Measurements from ENCODE around the gene AGO4.
"Not testable (repeated sequence)": the region's sequence is repeated elsewhere in the genome, so short reads cannot be mapped to it uniquely, and the experiment has no call there.

The AGO4 gene

GRCh38 chr1:35863136-35863535 lies 55.3 kb downstream of the AGO4 start:
- Histone ChIP-seq H3K36me3 (ENCODE audit: control insufficient read depth, insufficient read depth, low read length) (no peaks in the 10 kb centered on the region), H3K9me3 (ENCODE audit: control insufficient read depth, low read length) (no peaks in the 10 kb centered on the region), H3K4me1 (ENCODE audit: control insufficient read depth, insufficient read depth, low read length) (no peaks in the 10 kb centered on the region), H3K27me3 (ENCODE audit: control insufficient read depth, insufficient read depth, low read length, poor library complexity, severe bottlenecking) (no peaks in the 10 kb centered on the region), H3K27ac (ENCODE audit: insufficient read depth, low read depth, low read length, poor library complexity, severe bottlenecking) (no peak overlapping the region), H3K4me3 (ENCODE audit: insufficient read depth, low read depth, low read length) (no peak overlapping the region)
- 60 to 100% methylated on average over 1 of the region's 1 CpG for WGBS, 2 experiments

GRCh38 chr1:35863881-35864625 lies 56.2 kb downstream of the AGO4 start:
- Histone ChIP-seq H3K27me3 (ENCODE audit: control insufficient read depth, insufficient read depth, low read length, poor library complexity, severe bottlenecking) (no peaks in the 10 kb centered on the region), H3K9me3 (ENCODE audit: control insufficient read depth, low read length) (no peaks in the 10 kb centered on the region), H3K27ac (ENCODE audit: insufficient read depth, low read depth, low read length, poor library complexity, severe bottlenecking) (no peak overlapping the region), H3K4me1 (ENCODE audit: control insufficient read depth, insufficient read depth, low read length) (no peaks in the 10 kb centered on the region), H3K36me3 (ENCODE audit: control insufficient read depth, insufficient read depth, low read length) (no peaks in the 10 kb centered on the region), H3K4me3 (ENCODE audit: insufficient read depth, low read depth, low read length) (no peak overlapping the region)
- 76 to 79% methylated on average over 3 of the region's 3 CpGs for WGBS, 2 experiments

GRCh38 chr1:35864813-35865212 lies 57.0 kb downstream of the AGO4 start:
- H3K27ac ChIP-seq (ENCODE audit: insufficient read depth, low read depth, low read length, poor library complexity, severe bottlenecking), result no peak overlapping the region
- no peak overlapping the region for H3K4me3 ChIP-seq (ENCODE audit: insufficient read depth, low read depth, low read length)
- H3K9me3 ChIP-seq (ENCODE audit: control insufficient read depth, low read length), result no peaks in the 10 kb centered on the region
- WGBS, 2 experiments, result 89 to 92% methylated on average over 5 of the region's 5 CpGs
- no peaks in the 10 kb centered on the region for H3K36me3 ChIP-seq (ENCODE audit: control insufficient read depth, insufficient read depth, low read length)
- H3K27me3 ChIP-seq (ENCODE audit: control insufficient read depth, insufficient read depth, low read length, poor library complexity, severe bottlenecking), result no peaks in the 10 kb centered on the region
- no peaks in the 10 kb centered on the region for H3K4me1 ChIP-seq (ENCODE audit: control insufficient read depth, insufficient read depth, low read length)

GRCh38 chr1:35866991-35867390 lies 59.2 kb downstream of the AGO4 start:
- WGBS, 2 experiments, result 91 to 95% methylated on average over 3 of the region's 3 CpGs
- H3K9me3 ChIP-seq (ENCODE audit: control insufficient read depth, low read length), result no peaks in the 10 kb centered on the region
- no peaks in the 10 kb centered on the region for H3K27me3 ChIP-seq (ENCODE audit: control insufficient read depth, insufficient read depth, low read length, poor library complexity, severe bottlenecking)
- H3K36me3 ChIP-seq (ENCODE audit: control insufficient read depth, insufficient read depth, low read length), result no peaks in the 10 kb centered on the region
- H3K27ac ChIP-seq (ENCODE audit: insufficient read depth, low read depth, low read length, poor library complexity, severe bottlenecking), result no peak overlapping the region
- H3K4me3 ChIP-seq (ENCODE audit: insufficient read depth, low read depth, low read length), result no peak overlapping the region
- H3K4me1 ChIP-seq (ENCODE audit: control insufficient read depth, insufficient read depth, low read length), result no peaks in the 10 kb centered on the region

GRCh38 chr1:35869245-35869950 lies 61.6 kb downstream of the AGO4 start:
- WGBS, 2 experiments, result 91 to 94% methylated on average over 34 of the region's 34 CpGs
- H3K9me3 ChIP-seq (ENCODE audit: control insufficient read depth, low read length); H3K27me3 ChIP-seq (ENCODE audit: control insufficient read depth, insufficient read depth, low read length, poor library complexity, severe bottlenecking); H3K4me1 ChIP-seq (ENCODE audit: control insufficient read depth, insufficient read depth, low read length); H3K36me3 ChIP-seq (ENCODE audit: control insufficient read depth, insufficient read depth, low read length); H3K27ac ChIP-seq (ENCODE audit: insufficient read depth, low read depth, low read length, poor library complexity, severe bottlenecking); H3K4me3 ChIP-seq (ENCODE audit: insufficient read depth, low read depth, low read length): not testable (repeated sequence)

GRCh38 chr1:35870651-35871309 lies 63.0 kb downstream of the AGO4 start:
- H3K27me3 ChIP-seq (ENCODE audit: control insufficient read depth, insufficient read depth, low read length, poor library complexity, severe bottlenecking), result no peaks in the 10 kb centered on the region
- no peak overlapping the region for H3K27ac ChIP-seq (ENCODE audit: insufficient read depth, low read depth, low read length, poor library complexity, severe bottlenecking)
- no peak overlapping the region for H3K4me3 ChIP-seq (ENCODE audit: insufficient read depth, low read depth, low read length)
- no peaks in the 10 kb centered on the region for H3K9me3 ChIP-seq (ENCODE audit: control insufficient read depth, low read length)
- no peaks in the 10 kb centered on the region for H3K36me3 ChIP-seq (ENCODE audit: control insufficient read depth, insufficient read depth, low read length)
- WGBS, 2 experiments, result 87 to 94% methylated on average over 1 to 2 of the region's 2 CpGs
- H3K4me1 ChIP-seq (ENCODE audit: control insufficient read depth, insufficient read depth, low read length), result no peaks in the 10 kb centered on the region

GRCh38 chr1:35873243-35873750 lies 65.5 kb downstream of the AGO4 start:
- Histone ChIP-seq H3K36me3 (ENCODE audit: control insufficient read depth, insufficient read depth, low read length) (no peaks in the 10 kb centered on the region), H3K27me3 (ENCODE audit: control insufficient read depth, insufficient read depth, low read length, poor library complexity, severe bottlenecking) (no peaks in the 10 kb centered on the region), H3K4me3 (ENCODE audit: insufficient read depth, low read depth, low read length) (no peak overlapping the region), H3K9me3 (ENCODE audit: control insufficient read depth, low read length) (no peaks in the 10 kb centered on the region), H3K4me1 (ENCODE audit: control insufficient read depth, insufficient read depth, low read length) (no peaks in the 10 kb centered on the region), H3K27ac (ENCODE audit: insufficient read depth, low read depth, low read length, poor library complexity, severe bottlenecking) (no peak overlapping the region)
- WGBS, 2 experiments, result 87 to 97% methylated on average over 4 of the region's 4 CpGs

GRCh38 chr1:35874115-35874514 lies 66.3 kb downstream of the AGO4 start:
- not testable (repeated sequence) for H3K27ac ChIP-seq (ENCODE audit: insufficient read depth, low read depth, low read length, poor library complexity, severe bottlenecking); H3K4me1 ChIP-seq (ENCODE audit: control insufficient read depth, insufficient read depth, low read length); H3K27me3 ChIP-seq (ENCODE audit: control insufficient read depth, insufficient read depth, low read length, poor library complexity, severe bottlenecking); H3K36me3 ChIP-seq (ENCODE audit: control insufficient read depth, insufficient read depth, low read length); H3K4me3 ChIP-seq (ENCODE audit: insufficient read depth, low read depth, low read length); H3K9me3 ChIP-seq (ENCODE audit: control insufficient read depth, low read length)
- WGBS, 2 experiments, result 84 to 91% methylated on average over 4 of the region's 4 CpGs

GRCh38 chr1:35876988-35877387 lies 69.2 kb downstream of the AGO4 start:
- H3K4me1 ChIP-seq (ENCODE audit: control insufficient read depth, insufficient read depth, low read length), result no peaks in the 10 kb centered on the region
- WGBS, 2 experiments, result 44% methylated on average over 5 of the region's 5 CpGs
- H3K27ac ChIP-seq (ENCODE audit: insufficient read depth, low read depth, low read length, poor library complexity, severe bottlenecking), result no peak overlapping the region
- no peaks in the 10 kb centered on the region for H3K36me3 ChIP-seq (ENCODE audit: control insufficient read depth, insufficient read depth, low read length)
- H3K9me3 ChIP-seq (ENCODE audit: control insufficient read depth, low read length), result no peaks in the 10 kb centered on the region
- no peak overlapping the region for H3K4me3 ChIP-seq (ENCODE audit: insufficient read depth, low read depth, low read length)
- H3K27me3 ChIP-seq (ENCODE audit: control insufficient read depth, insufficient read depth, low read length, poor library complexity, severe bottlenecking), result no peaks in the 10 kb centered on the region

GRCh38 chr1:35881850-35882273 lies 74.0 kb downstream of the AGO4 start:
- H3K27ac ChIP-seq (ENCODE audit: insufficient read depth, low read depth, low read length, poor library complexity, severe bottlenecking), result no peak overlapping the region
- H3K27me3 ChIP-seq (ENCODE audit: control insufficient read depth, insufficient read depth, low read length, poor library complexity, severe bottlenecking), result no peaks in the 10 kb centered on the region
- no peaks in the 10 kb centered on the region for H3K9me3 ChIP-seq (ENCODE audit: control insufficient read depth, low read length)
- H3K36me3 ChIP-seq (ENCODE audit: control insufficient read depth, insufficient read depth, low read length), result no peaks in the 10 kb centered on the region
- no peak overlapping the region for H3K4me3 ChIP-seq (ENCODE audit: insufficient read depth, low read depth, low read length)
- WGBS, 2 experiments, result 88 to 89% methylated on average over 4 of the region's 4 CpGs
- H3K4me1 ChIP-seq (ENCODE audit: control insufficient read depth, insufficient read depth, low read length), result peaks cover 24% of the 10 kb centered on the region
